Kasumi-1 (cell line): ENCODE results near the gene CEL.

ENCODE experiments used
- DNase-seq, 2 experiments: peaks; one replicate each; lab custom pipeline; 2025; lab: John Stamatoyannopoulos, UW

CEL gene

DNA sequence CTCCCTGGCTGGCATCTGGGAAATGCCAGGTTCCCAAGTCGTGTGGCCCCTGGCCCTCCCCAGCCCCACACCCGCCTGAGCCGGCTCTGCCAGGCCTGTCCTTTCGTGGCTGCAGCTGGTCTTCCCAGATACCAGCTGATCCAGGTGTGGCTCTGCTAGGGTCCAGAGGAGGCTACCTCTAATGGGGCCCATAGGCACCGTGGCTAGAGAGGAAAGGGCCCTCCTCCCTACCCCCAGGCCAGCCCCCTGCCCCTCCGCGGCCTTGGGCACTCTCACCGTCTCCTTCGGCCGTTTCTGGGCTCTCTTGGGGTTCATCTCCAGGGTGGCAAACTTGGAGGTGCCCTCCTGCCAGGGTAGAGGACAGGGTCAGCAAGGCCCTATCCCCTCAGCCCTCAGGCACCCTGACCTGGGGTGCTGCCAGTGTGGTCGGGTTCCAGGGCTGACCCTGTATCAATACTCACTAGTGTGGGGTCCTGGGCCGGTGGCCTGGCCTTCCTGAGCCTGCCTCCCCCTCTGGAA lies 42.3 kb downstream of the CEL start:
- no peak for DNase-seq

DNA sequence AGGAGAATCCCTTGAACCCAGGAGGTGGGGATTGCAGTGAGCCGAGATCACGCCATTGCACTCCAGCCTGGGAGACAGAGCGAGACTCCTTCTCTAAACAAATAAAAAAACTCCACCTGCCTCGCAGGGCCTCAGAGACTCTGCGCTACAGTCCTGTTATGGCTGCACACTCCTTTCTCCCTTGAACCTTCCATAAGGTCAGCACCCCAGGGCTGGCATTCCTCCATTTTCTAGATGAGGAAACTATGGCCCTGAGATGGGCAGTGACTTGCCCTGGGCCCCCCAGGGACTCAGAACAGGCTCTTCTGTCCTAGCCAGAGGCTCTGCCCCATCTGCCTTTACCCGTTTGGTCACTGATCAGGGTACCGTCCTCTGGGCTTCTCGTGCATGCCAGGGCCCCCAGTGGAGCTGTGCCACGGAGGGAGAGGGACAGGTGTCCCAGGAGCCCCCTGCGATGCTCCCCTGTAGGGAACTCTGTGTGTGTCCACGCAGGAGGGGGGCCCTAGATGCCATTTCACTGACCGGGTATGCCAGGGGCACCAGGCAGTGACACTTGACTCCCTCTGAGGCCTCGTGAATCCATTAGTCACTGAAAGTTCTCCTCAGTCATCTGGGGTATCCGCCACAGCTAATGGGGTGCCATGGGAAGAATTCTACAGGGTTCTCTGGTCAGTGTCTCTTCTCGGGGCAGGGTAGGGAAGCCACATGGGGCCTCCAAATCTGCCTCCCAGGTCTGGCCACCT lies 43.1 kb downstream of the CEL start:
- no peak for DNase-seq

DNA sequence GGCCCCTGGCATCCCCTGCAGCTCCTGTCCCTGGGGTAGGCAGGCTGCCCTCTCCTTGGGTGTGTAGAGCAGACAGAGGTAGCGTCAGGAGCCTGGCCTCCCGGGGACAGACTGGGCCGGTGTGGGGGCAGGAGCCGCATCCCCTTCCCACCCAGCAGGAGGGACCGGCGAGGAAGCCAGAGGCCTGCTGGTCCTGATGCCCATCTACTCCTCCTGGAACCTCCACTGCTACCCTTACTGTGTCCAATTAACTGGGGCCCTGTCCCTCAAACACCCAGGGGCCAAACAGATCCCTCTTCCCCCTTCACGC lies 43.6 kb downstream of the CEL start:
- DNase-seq = no peak

DNA sequence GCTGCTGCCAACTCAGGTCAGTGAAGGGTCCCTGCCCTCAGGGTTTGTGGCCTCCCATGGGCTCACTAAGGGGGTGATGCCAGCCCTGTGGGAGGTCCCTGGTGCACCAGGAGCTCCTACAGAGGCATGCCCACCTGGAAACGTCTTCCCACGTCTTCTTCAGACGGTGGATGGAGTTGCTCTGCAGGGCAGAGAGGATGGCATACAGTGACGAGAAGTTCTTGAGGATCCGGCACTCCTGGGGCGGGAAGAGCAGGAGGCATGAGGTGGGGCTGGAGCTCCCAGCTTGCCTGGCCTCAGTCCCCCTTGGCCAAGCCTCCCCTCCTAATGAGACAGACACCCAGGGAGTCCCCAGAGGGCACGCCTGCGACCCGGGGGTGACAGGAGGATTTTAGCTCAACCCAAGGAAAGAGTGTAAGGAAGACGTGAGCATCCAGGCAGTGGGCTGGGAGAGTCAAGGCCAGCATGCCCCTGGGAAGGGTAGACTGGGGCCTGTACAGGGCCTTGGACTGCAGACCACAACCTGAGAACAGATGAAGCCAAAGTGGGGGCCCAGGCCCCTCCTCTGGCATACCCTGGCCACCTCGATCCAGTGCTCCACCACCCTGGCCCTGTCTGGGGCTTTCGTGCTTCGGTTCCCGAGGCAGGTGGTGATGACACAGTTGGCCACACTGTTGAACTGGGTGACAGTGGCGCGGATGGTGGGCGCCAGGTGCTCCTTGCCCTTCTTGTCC lies 44.9 kb downstream of the CEL start:
- DNase-seq = no peak

DNA sequence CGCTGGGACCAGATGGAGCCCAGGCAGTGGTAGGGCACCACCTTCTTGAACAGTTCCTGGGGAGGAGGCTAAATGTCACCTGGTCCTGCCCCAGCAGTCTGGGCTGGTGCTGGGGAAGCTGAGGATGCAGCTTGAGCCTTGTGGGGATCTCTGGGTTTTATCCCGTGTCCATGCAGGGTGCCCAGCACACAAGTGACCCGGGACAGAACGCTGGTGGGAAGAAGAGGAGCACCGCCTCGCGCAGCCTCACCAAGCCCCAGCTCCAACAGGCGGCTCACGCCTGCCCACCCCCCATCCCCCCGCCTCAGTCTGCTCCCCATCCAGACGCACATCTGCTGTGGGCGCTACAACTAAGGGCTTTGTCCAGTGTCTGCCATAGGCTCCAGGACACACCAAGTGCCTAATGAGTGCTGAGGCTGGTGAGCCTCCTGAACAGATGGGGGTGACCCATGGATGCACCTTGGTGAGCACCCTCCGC lies 45.5 kb downstream of the CEL start:
- DNase-seq = no peak

DNA sequence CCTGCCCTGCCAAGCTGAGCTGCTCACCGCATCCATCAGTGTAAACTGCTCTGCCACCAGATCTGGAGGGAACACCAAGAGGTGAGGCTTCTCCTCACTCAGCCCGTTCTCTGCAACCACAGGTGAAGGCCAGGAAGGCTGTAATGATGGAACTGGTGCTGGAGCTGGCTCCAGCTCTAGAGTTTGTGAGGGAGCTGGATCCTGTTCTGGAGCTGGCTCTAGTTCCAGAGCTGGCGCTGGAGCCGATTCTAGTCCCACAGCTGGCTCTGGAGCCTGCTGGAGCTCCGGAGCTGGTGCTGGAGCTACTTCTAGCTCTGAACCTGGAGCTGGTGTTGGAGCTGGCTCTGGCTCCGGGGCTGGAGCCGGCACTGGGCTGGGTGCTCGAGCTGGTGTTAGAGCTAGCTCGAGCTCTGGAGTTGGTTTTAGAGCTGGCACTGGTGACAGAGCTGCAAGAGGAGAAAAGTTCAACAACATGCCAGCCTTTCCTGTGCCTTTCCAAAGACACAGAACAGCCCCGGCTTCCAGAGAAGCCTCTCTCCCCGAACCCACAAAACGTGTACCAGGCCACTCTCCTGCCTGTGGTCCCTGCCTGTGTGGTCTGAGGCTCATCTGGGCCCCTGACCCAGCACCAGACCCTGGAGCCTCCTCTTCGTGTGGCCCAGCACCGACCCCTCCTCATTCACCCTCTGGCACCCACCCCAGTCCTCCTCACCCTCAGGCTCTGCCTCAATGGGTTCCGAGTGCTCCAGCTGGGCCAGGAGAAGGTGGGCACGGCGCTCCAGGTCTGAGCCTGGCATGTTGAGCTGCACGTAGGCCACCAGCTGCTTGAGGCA lies 46.4 kb downstream of the CEL start:
- DNase-seq = no peak

DNA sequence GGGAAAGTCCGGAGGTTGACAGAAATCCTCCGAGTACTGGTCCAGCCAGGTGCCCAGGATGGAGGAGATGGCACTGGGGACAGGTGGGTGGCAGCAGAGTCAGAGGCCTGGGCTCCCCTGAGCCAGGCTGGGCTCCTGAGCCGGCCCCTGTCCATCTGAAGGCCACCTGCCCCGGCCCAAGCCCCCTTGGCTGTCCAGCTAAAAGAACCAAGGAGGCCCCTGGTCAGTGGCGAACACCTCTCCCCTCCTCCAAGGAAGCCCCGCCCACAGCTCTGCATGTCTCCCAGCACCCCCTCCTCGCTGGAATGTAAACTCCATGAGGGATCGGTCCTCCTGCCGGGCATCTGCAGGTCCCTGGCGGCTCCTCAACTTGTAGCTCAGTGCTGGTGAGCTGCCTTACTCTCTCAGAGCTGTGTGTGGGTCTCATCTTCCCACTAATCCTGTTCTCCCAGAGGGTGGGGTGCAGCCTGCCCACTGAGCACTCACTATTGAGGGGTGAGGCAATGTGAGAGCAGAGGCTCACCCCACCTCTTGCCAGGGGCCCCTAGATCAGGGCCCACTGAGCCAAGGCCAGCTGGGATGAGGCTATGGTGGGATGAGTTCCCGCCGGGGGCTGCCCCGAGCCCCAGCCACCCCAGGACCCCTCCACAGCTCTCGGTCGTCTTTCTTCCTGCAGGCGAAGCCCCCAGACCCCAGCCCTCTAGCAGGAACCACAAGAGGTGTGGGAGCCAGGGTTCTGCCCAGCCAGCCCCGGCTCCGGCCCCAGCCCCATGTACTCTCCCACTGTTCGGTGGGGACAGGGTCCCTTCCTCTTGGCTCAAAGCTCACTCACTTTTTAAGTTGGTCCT lies 47.2 kb downstream of the CEL start:
- DNase-seq = no peak

DNA sequence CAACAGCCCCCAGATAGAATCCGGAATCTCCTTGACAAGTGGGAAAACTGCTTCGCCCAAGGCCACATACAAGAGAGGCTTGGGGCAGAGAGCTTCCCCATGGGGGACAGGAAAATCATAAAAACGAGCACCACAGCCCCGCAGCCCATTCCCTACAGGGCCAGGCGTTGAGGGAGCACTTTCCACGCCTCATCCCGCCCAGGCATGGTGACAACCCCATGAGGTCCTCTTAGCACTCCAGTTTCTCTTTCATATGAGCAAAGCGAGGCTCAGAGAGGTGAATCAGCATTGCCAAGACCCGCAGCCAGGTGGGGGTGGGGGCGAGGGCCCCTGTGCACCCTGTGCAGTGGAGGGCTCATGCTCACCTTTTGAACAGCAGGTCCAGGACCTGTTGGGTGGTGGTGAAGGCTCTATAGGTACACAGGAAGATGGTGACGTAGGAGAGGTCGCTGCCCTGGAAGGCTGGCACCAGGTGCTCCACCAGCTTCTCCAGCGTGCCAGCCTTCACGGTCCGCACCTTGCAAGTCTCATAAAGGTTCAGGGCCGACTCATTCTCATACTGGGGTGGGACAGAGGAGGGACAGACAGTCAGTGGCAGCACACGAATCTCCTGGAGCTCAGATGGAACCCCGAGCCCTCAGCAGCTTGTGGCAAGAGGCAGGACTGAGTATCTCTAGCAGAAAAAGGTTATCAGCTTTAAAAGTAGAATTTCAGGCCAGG lies 48.3 kb downstream of the CEL start:
- no peak for DNase-seq

DNA sequence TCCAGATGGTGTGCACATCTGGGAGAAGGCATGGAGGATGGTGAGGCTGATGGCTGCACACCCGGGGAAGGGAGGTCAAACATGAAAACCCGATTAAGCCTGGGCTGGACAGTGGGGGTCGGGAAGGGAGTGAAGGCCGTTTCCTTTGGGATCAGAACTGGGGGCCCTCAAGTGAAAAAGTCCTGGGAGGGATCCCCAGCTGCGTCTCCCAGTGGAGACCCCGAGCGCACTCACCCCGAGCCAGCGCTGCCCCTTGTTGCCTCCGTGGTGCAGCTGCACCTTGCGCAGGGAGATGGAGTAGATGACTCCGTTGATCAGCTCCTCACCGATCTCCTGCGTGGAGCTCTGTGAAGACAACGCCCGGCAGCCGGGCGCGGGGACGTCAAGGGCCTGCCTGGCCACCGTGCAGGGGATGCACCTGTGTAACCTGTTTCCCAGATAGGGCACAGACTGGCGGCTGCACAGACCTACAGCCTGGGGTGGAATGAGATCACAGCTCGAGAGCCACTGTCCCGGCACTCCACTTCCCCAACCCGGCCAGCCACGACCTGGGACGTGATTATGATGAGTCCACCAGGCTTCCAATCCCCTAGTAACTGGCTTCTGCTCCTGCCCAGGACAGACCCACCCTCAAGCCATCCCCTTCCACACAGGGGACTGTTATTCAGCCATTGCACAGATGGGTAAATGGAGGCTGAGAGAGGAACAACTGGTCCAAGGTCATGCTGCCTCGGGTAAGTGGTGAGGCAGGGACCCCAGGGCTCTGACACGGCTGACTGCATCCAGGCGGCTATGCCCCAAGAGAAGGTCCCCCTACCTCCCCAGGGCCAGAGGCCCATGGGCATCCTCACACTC lies 50.3 kb downstream of the CEL start:
- no peak for DNase-seq

DNA sequence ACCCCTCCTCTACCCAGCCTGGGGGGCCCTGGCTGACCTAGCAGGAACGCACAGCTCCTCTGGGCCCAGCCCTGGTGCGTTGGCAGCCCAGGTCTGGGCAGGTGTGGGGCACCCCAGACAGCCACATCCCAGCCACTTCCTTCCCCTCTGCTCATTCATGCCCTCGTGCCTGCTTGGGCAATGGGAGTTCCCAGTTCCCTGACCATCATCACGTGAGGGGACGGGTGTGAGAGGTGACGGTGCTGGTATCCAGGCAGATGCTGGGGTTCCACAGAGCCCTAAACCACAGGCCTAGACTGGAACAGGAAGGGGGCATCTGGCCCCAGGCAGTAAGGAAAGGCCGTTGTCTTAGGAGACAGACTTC lies 50.9 kb downstream of the CEL start:
- peak; percentile 75 to 83 for DNase-seq

DNA sequence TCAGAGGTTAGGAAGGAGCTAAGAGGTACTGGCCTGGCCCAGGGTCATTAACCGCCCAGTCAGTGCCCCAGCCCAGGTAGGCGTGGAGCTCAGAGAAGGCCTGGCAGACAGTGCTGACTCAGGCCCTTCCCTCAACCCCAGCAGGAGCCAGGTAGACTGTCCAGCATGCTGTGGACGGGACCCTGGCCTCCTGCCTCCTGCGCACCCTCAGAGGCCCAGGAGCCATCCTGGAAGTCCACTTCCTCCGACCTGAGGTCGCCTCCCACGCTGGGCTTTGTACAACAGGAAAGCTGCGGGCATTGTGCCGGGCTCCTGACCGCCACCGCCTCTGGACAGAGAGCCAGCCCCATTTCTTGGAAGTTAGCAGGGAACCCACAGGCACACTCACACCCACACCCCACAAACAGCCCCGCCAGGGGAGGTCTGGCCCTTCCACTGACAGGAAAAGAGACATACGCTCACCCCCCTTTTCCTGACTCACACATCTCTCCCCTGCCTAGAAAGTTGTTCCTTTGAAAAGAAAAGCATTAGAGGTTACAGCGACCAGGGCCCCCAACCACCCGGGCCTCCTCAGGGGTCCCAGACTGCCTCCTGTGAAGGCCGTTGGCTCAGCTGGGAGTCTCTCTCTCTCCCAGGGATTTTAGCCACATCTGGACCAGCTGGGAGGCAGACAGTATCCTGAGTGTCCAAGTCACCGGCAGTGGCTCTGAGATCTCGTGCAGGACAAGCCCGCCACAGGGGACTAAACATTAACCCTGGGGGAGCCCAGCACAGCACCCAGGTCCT lies 51.6 kb downstream of the CEL start:
- no peak for DNase-seq

DNA sequence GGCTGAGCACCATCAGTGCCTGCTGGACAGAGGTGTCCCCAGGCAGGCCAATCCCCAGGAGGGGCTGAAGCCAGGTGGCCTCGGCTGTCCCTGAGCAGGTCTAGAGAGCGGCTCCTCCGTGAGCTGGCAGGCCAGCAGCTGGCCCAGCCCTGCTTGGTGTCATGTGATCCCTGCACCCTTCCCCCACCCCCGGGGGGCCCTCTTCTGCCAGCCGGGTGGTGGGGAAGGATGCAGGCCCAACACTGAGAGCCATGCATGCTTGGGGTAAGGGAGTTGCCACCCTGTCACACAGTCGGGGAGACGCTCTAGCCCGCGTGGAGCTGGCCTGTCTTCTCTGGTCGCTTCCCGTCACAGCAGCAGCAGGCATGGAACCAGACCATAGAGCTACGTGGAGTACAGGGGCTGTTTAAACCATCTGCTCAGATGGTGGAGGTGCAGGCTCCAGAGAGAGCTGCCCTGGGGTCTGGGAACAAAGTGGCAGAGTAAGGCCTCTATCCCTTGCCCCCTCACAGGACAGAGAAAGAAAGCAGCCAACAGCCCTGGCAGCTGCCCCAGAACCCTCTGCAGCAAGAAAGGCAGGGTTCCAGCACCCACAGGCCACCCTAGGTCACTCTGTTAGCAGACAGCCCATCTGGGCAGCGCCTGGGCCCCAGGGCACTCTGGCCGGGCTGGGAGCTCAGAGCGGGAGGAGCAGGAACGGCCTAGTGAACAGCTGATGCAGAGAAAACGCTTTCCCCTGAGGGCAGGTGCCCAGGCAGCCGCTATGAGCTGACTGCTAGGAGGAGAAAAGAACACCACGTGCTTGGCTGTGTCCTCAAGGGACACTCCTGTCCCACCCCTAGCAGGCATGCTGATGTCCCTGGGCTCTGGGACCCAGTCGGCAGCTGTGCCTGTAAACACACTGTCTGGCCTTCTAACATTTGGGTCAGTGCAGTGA lies 52.4 kb downstream of the CEL start:
- DNase-seq = no peak

DNA sequence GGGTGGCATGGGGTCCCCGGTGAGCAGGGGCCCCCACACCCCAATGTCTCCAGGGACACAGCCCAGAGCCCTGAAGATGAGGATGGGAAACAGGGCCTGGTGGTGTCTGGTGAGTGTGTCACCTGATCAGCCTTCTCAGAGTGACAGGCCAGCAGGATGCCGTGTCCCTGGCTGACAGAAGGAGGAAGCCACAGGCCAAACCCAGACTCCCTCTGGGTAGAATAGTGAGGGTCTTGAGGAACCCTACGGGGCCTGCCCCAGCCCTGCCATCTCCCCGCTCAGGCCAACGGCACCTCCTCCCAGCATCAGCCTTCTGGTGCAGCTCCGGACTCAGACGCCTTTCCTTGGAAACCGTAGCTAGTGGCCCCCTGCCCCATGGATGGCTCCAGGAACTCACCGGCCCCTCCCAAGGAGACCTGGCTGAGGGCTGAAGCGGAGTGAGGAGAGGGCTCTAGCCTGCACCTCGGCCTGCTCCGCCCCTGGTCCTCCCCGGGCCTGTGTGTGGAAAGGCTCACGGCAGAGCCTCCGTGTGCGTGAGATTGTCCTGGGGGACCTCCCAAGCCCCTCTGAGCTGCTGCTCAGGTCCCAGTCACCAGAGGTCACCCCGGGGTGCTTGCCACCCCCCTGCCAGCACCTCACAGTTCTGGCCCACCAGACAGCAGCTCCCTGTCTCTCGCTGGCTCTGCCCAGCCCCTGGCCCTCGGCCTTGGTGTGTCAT lies 53.3 kb downstream of the CEL start:
- no peak for DNase-seq

DNA sequence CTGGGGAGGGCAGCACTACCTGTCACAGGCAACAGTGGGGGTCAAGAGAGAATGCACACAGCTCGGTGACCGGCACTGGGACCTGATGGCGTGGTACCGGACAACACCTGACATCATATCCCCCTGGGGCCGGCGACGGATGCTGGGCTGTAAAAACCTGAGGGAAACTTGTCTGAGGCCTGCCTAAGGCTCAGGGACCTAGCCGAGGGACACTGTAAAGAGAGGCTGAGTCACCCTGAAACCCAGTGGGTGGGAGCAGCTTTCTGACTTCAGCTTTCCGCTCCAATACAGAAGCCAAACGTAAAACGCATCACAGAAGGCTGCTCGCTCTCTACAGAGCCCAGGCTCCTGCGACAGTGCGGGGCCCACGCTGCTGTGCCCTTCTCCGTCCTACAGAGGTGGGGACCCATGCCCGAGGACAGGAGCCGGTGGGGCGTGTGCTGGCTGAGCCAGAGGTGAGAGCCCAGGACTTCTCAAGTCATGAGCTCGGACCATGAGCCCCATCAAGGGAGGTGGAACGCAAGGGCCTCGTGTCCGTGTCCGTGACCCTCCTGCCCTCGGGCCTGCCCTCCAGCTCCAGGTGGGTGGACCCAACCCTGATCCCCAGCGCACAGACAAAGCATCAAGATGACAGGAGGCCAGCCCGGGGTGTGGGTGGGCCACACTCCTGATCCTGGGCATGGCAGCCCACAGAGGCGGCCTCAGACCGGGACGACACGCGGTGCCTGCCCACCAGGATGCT lies 54.0 kb downstream of the CEL start:
- DNase-seq = no peak

DNA sequence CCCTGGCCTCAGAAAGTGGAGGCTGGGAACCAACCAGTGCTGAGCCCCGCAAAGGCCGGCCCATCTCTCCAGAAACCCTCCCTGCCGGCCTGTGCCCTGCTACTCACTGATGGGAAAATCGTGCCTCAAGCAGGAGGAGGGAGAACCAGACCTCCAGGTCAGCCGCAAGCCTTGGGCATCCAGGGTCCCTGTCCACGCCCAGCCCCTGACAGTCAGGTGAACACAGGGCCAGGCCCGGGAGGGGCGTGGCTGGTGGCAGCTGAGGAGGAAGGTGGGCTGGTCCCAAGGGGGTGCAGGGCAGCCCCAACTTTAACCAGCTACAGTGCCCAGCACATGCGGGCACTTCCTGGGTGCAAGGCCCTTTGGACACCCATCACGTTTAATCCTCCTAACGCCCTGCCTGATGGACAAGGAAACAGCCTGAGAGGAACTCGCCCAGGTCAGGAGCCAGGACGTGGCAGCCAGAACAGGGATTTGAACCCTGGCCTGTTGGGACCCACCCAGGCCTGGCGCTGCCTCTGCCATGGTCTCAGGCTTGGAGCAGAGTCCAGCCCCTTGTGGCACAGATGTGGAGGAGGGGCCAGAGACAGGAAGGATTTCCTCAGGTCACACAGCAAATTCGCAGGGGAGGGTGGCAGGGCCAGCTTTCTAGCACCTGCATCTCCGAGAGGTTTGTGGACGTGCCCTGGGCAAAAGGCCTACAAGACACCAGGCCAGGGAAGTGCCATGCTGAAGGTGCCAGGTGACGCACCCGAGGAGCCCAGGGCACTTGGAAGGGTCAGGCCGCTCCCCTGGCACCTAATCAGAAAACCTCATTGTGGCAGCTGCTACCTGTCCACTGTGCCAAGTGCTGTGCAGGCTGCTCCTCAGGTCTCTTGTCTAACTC lies 54.8 kb downstream of the CEL start:
- DNase-seq = no peak
